Esophagus squamous epithelium (tissue), 5 donors: ENCODE results near the gene SBDS. TPM values are rescaled to one million over a fixed set of nuclear protein-coding genes. Genes with fewer than 3 reads are reported as not detected.

Experiments used
- DNase-seq: peaks from one replicate; lab custom pipeline; 2025; lab: John Stamatoyannopoulos, UW
- H3K27ac ChIP-seq, 4 donors: fragments of 200-600 bp; sonication (generic); one replicate each; pipeline ENCODE4 v1.5.1; 2016 to 2019; ENCODE audit warnings: mild to moderate bottlenecking in 1 of 4
- H3K27me3 ChIP-seq, 4 donors: fragments of 200-600 bp; sonication (generic); 1 replicate in 3 of 4; 2 replicates in 1 of 4; pipeline versions ENCODE4 v1.5.1 to v1.6.0; 2017 to 2021; ENCODE audit warnings: antibody characterized with exemption in 1 of 4
- H3K36me3 ChIP-seq, 3 donors: fragments of 200-600 bp; sonication (generic); one replicate each; pipeline ENCODE4 v1.5.1; 2016 to 2019
- H3K4me1 ChIP-seq, 3 donors: fragments of 200-600 bp; sonication (generic); one replicate each; pipeline ENCODE4 v1.5.1; 2017 to 2019
- H3K4me3 ChIP-seq, 4 donors: fragments of 200-600 bp; sonication (generic); 1 replicate in 3 of 4; 2 replicates in 1 of 4; pipeline ENCODE4 v1.5.1; 2016 to 2019; ENCODE audit warnings: mild to moderate bottlenecking in 2 of 4, moderate library complexity in 1 of 4
- H3K9me3 ChIP-seq, 3 donors: fragments of 200-600 bp; sonication (generic); one replicate each; pipeline ENCODE4 v1.5.1; 2016 to 2019
- CTCF ChIP-seq, 6 experiments: fragments of 450-650 bp in 4 of 6; fragments of 200-600 bp in 2 of 6; sonication (generic) in 2 of 6; IDR thresholded peaks; one replicate each; pipeline ENCODE4 v1.5.1; 2016 to 2019; ENCODE audit warnings: antibody characterized with exemption in 6 of 6, mild to moderate bottlenecking in 4 of 6, moderate library complexity in 4 of 6
- POLR2A ChIP-seq, 4 donors: fragments of 450-650 bp; IDR thresholded peaks; one replicate each; pipeline ENCODE4 v1.6.1; 2017; ENCODE audit warnings: antibody characterized with exemption in 4 of 4, mild to moderate bottlenecking in 4 of 4, moderate library complexity in 3 of 4
- WGBS, 2 donors: methylation state at CpG; one replicate each; pipeline ENCODE4 v1.1.5; 2018; 5-methylcytosine and 5-hydroxymethylcytosine counted together
- intact Hi-C: fragments of 100-400 bp; cut with DNase I; formaldehyde crosslinking; loops from one replicate; pipeline ENCODE4 v1.15.0; 2022
- total RNA-seq, 4 donors: library from RNA; depleted of rRNA; stranded (reverse); fragments of >200 nt; gene quantifications; one replicate each; pipeline ENCODE4 v1.1.0, GENCODE V29; 2016
- donor health status: DM: yes; HTN: yes; CAD: no.

SBDS gene
- total RNA-seq, 4 donors from 2014 or later = 55.8 to 133 (median 98.8) TPM

GRCh38 chr7:66953044-66953427, 42.4 kb downstream of the SBDS start:
- no peak overlapping the region for H3K27ac ChIP-seq
- H3K36me3 ChIP-seq = peaks cover 8 to 99% (median 48%) of the 10 kb centered on the region in 3 donors
- peaks cover 0 to 11% (median 7%) of the 10 kb centered on the region in 3 donors for H3K4me1 ChIP-seq
- H3K9me3 ChIP-seq = no peaks in the 10 kb centered on the region
- WGBS, 2 donors = 85 to 91% methylated on average over 5 of the region's 5 CpGs
- intact Hi-C loops = no loop called here
- H3K27me3 ChIP-seq = no peaks in the 10 kb centered on the region
- no peak for DNase-seq
- TF ChIP-seq CTCF (IDR thresholded peaks at IDR 0.05) (no peak), POLR2A (IDR thresholded peaks at IDR 0.05) (no peak)
- H3K4me3 ChIP-seq = no peak overlapping the region

GRCh38 chr7:66952343-66953043, 42.9 kb downstream of the SBDS start:
- peaks cover 14 to 99% (median 52%) of the 10 kb centered on the region in 3 donors for H3K36me3 ChIP-seq
- no peaks in the 10 kb centered on the region for H3K9me3 ChIP-seq
- H3K27me3 ChIP-seq = no peaks in the 10 kb centered on the region
- H3K4me3 ChIP-seq = no peak overlapping the region
- peaks cover 0 to 11% (median 7%) of the 10 kb centered on the region in 3 donors for H3K4me1 ChIP-seq
- WGBS, 2 donors = 60 to 62% methylated on average over 8 to 10 of the region's 11 CpGs
- peak overlapping the region; percentile 14 to 62 (median 47) for H3K27ac ChIP-seq
- intact Hi-C loops = no loop called here
- DNase-seq = no peak
- TF ChIP-seq POLR2A (IDR thresholded peaks at IDR 0.05) = no peak
- TF ChIP-seq CTCF (IDR thresholded peaks at IDR 0.05) = no peak

GRCh38 chr7:66950763-66951162, 44.6 kb downstream of the SBDS start:
- peaks cover 0 to 11% (median 7%) of the 10 kb centered on the region in 3 donors for H3K4me1 ChIP-seq
- no peaks in the 10 kb centered on the region for H3K9me3 ChIP-seq
- intact Hi-C loops = no loop called here
- no peak overlapping the region for H3K27ac ChIP-seq
- DNase-seq = no peak
- H3K4me3 ChIP-seq = no peak overlapping the region
- 91 to 95% methylated on average over 8 of the region's 8 CpGs for WGBS, 2 donors
- H3K27me3 ChIP-seq = no peaks in the 10 kb centered on the region
- no peak for TF ChIP-seq CTCF (IDR thresholded peaks at IDR 0.05)
- TF ChIP-seq POLR2A (IDR thresholded peaks at IDR 0.05) = no peak
- H3K36me3 ChIP-seq = peaks cover 16 to 99% (median 53%) of the 10 kb centered on the region in 3 donors

GRCh38 chr7:66950311-66950710, 45.1 kb downstream of the SBDS start:
- DNase-seq = no peak
- Histone ChIP-seq H3K4me1 (peaks cover 0 to 11% (median 7%) of the 10 kb centered on the region in 3 donors), H3K4me3 (no peak overlapping the region), H3K27me3 (no peaks in the 10 kb centered on the region), H3K36me3 (peaks cover 12 to 99% (median 54%) of the 10 kb centered on the region in 3 donors), H3K27ac (no peak overlapping the region), H3K9me3 (no peaks in the 10 kb centered on the region)
- intact Hi-C loops = no loop called here
- 76 to 80% methylated on average over 3 of the region's 3 CpGs for WGBS, 2 donors
- TF ChIP-seq POLR2A (IDR thresholded peaks at IDR 0.05) = no peak
- no peak for TF ChIP-seq CTCF (IDR thresholded peaks at IDR 0.05)

GRCh38 chr7:66948480-66949109, 46.8 kb downstream of the SBDS start:
- H3K27me3 ChIP-seq = no peaks in the 10 kb centered on the region
- intact Hi-C loops = no loop called here
- no peak overlapping the region for H3K4me3 ChIP-seq
- no peaks in the 10 kb centered on the region for H3K9me3 ChIP-seq
- H3K4me1 ChIP-seq = peaks cover 0 to 11% (median 7%) of the 10 kb centered on the region in 3 donors
- 90 to 91% methylated on average over 19 of the region's 19 CpGs for WGBS, 2 donors
- no peak overlapping the region for H3K27ac ChIP-seq
- TF ChIP-seq POLR2A (IDR thresholded peaks at IDR 0.05) = no peak
- no peak for TF ChIP-seq CTCF (IDR thresholded peaks at IDR 0.05)
- H3K36me3 ChIP-seq = peaks cover 16 to 99% (median 55%) of the 10 kb centered on the region in 3 donors
- DNase-seq = no peak
